ENCODE results near the gene TMEM170B.

Gene TMEM170B

DNA sequence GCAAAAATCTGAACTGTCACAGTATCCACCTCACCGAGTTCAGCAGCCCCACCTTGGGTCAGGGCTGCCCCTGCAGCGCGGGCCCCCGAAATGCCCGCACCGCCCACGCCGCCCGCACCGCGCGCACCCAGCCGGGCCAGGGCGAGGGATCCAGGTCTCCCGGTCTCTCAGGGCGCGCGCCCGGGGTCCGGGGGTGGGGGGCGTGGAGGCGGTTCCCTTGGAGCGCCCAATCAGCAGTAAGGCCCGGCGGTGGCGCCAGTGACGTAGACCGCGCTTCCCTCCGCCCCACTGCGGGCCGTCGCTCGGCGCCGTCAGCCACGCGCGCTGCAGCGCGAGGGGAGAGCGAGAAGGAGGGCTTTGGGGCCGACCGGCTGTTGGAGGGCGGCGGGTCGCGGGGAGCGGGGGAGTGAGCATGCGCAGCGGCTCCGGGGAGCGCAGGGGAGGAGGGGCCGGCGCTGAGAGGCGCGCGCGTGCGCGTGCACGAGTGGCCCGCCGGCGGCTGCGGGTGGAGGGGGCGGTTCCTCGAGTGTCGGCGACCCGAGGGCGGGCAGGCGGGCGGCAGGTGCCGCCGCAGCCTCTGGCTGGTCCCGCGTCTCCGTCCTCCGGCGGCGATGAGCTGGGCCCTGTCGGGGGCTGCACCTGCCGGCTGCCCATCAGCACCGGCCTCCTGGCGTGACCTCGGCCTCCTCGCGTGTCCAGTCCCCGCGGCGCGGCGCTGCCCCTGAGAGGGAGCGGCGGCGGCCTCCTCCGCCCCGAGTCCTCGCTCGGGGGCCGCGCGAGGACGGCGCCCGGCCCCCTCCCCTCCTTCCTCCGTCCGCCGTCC, at the start of gene TMEM170B:
Gene TMEM170B (plus strand): TSS at position 521 of the 823 bp plus-strand sequence. CDS start 529 bp downstream, outside the sequence.
- peak; percentile 82 for DNase-seq

GRCh38 chr6:11490996-11491395, 46.6 kb upstream of the TMEM170B start:
- DNase-seq = no peak

DNA sequence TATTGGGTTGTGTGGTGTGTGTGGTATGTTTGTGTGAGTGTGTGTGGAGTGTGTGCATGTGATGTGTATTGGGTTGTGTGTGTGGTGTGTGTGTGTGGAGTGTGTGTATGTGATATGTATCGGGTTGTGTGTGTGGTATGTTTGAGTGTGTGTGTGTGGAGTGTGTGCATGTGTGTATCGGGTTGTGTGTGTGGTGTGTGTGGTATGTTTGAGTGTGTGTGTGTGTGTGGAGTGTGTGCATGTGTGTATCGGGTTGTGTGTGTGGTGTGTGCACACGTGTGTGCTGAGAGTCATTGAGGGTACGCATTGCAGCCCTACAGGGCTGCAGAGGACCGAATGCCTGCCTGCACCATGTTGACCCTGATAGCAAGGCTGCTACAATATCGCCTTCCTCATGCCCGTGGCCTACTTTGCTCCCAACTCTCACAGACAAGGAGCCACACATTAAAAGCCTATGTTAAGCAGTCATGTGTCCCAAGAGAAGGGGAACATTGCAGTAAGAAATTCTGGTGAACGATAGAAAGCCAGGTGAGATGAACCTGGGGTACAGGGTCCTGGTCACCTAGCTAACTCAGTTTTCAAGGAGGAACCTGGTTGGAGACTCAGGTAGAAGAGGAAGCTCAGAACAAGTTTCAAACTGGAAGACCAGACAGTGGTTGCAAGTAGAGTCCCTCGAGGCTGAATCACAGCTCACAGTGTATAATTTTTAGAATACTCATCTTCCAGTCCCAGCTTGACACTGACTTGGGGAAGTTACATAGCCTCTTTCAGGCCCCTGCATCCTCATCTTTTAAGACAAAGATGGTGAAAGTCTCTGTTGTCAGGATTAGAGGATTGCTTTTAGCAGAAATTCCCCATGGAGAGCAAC, 45.7 kb upstream of the TMEM170B start:
- no peak for DNase-seq

DNA sequence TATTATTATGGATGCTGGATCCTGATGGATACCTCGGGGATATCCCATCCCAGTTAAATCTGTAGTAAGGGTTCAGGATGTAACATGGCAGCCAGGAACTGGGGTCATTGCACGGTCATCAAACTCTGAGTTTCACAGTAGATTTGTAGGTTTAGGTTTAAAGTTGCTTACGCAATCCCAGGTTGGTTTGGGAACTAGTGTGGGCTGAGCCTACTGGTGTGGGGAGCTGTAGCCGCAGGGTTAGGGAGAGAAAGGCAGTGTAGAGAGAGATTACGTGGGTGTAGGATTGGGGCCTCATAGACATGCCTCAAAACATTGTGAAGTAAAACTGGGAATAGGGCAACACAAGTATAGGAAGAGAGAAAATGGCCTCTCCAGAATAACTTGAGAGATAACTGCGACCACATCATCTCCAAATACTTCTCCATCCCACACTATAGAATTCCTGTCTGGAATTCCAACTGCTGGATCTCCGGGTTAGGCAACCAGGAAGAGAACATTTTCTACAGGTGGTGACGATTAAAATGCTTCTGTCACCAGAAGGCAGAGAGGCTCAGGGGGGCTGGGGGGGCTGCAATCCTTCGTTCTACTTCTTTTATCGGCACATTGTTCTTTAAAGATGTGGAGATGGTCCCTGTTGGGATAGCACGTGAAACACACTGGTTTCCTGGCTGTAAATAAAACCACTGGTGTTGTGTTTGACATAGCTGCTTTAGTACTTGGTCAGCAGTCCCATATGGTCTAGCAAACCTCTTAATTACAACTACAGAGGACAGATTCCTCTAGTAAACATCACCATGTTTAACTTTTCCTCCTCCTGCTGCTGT, 44.9 kb upstream of the TMEM170B start:
- DNase-seq = no peak

- no peak for DNase-seq
These were observed 43.6 kb upstream of the TMEM170B start for GRCh38 chr6:11493974-11494373.

DNA sequence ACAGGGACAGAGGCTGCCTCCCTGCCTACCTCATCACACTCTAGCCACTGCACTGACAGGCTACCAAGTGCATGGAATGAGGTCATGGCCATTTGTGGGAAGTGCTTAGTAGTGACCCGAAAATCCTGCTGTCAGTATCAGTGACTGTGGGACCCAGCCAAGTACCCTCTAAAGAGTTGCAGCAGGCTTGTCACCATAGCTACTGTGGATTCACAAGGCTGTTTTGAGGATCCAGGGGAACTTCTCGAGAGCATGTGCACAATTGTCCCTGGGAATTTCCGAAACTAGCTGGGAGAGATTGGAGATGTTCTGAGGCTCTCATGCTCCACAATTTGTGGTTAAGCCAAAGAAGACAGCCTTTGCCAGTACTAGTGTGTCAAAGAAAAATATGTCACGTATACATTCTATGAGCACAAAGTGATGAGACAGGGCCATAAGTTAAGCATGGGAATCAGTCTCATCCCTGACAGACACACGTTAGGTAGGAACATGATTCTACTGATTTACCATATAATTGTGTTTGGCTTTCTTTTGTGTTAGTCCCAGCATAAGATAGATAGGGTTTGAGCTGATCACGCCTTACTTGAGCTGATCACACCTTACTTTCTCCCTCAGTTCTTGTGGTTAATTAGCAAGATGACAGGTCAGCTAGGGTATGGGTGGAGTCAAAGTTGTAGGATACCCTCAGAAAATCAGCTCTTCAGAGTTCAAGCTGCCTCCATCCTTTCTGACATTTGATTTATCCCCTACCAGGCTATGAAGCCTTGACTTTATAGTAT, 42.6 kb upstream of the TMEM170B start:
- no peak for DNase-seq

- peak; percentile 5 for DNase-seq
These were observed 41.9 kb upstream of the TMEM170B start for GRCh38 chr6:11495565-11496145.

DNA sequence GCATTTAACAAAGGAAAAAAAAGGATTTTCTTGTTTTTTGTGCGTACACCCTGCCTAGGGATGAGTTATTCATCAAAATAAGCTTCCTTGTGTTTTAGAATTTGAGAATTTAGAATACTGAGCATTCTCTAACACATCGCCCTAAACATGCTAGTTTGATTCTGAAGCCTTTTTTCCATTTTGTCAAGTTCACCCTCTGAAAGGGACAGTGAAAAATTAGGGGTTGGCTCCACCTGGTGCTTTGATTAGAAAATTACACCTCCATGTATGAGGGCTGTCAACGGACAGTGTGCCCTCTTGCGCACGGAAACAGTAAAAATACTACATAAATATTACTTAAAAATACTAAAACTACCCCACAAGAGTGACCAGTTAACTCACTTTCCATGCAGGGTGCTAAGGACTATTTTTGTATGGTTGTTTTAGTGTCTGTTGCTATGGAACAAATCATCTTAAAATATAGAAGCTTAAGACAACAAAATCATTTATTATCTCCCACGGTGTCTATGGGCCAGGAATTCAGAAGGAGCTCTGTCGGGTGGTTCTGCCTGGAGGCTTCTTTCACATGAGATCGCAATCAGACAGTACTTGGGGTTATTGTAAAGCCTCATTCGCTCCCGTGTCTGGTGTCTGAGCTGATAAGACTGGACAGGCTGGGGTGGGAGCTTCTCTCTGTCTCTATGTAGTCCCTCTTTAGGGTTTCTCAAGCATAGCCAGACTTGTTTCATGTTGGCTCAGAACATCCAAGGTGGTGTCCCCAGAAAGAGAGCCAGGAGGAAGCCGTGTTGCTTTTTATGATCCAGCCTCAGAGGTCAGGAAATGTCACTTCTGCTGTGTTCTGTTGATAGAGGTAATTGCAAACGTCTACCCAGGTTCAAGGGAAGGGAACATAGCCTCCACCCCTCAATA, 41.1 kb upstream of the TMEM170B start:
- DNase-seq = peak; percentile 35

GRCh38 chr6:11497107-11497506, 40.4 kb upstream of the TMEM170B start:
- no peak for DNase-seq

DNA sequence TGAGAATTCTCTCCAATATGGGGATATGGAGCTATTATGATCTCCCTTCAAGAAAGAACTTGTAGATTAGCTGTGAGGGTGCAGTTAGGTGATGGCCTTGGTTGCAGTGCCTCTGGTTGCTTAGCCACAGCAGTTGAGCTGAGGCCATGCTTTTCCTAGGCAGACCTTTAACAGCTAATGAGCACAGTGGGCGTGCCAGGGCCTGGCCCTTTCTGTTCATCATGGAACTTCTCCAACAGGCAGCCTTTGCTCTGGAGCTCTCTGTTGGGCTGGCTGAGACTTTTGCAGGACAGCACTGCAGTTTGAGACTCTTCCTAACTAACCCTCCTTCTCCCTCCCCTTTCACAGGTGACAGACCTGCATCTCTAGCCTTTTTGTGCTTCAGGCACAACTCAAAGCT, 39.7 kb upstream of the TMEM170B start:
- DNase-seq = no peak

DNA sequence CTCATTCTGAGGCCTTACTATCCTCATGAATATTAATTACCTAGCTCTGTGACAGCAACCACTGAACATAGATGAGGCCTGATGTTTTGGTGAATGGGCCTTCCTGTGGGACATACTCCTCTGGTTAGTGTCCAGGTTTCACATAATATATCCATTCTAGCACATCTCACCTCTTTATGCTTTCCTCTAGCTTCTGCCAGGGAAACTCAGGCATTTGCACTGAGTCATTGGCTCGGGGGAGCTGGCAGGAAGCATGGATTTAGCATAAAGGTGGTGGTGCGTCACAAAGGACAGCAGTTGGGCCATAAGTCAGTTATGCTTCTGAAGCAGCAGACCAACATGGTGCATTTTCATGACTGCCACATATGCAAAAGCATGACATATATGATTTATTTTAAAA, 37.5 kb upstream of the TMEM170B start:
- no peak for DNase-seq

- DNase-seq = no peak
These were observed 28.1 kb upstream of the TMEM170B start for GRCh38 chr6:11509471-11509870.

- DNase-seq = no peak
These were observed 22.9 kb upstream of the TMEM170B start for GRCh38 chr6:11514672-11515071.

DNA sequence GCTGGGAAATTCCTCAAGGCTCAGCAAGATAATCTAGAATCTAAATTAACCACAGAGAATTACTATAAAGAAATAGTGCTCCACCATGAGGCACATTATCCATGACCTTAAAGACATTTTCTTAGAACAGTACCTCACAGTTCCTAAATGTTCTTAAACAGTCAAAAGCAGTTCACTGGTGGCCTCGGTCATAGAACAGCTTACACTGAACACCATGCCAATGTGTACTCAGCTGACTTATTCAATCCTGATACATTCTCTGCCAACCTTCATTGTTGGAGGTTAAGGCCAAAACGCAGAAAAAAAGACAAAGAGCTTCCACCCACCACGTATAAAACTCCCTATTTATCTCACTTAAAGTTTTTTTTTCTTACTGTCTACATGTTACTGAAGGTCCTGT, 21.8 kb upstream of the TMEM170B start:
- DNase-seq = no peak

GRCh38 chr6:11522812-11523605, 14.5 kb upstream of the TMEM170B start:
- DNase-seq = no peak

- DNase-seq = no peak
These were observed 11.9 kb upstream of the TMEM170B start for GRCh38 chr6:11525468-11526155.

DNA sequence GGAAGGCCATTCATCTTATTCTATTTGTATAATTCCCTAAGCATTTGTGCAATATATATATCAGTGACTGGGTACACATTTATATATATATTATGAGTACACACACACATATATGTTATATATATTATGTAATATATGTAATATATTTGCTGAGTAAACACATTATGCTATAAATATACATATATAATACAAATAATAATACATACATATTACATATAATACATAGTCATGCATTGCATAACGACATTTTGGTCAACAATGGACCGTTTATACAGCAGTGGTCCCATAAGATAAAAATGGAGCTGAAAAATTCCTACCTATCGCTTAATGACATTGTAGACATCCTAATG, 11.4 kb upstream of the TMEM170B start:
- DNase-seq = no peak

GRCh38 chr6:11527274-11527870, 10.2 kb upstream of the TMEM170B start:
- DNase-seq = no peak

GRCh38 chr6:11528996-11529395, 8.6 kb upstream of the TMEM170B start:
- no peak for DNase-seq

All from NCI-H1092 treated with DMSO at 0.1 percent for 48 hours (cell line).